Measurements from ENCODE around the gene OTOP1. TPM values are rescaled to one million over a fixed set of nuclear protein-coding genes. Genes with fewer than 3 reads are reported as not detected.
"Not testable (repeated sequence)": the region's sequence is repeated elsewhere in the genome, so short reads cannot be mapped to it uniquely, and the experiment has no call there.

Gene OTOP1
- total and polyA plus RNA-seq, 2 experiments from 2014 or later, result not detected

GRCh38 chr4:4195354-4195753 lies 31.4 kb downstream of the OTOP1 start:
- no peaks in the 10 kb centered on the region for H3K36me3 Mint-ChIP-seq (ENCODE audit: low read depth)

DNA sequence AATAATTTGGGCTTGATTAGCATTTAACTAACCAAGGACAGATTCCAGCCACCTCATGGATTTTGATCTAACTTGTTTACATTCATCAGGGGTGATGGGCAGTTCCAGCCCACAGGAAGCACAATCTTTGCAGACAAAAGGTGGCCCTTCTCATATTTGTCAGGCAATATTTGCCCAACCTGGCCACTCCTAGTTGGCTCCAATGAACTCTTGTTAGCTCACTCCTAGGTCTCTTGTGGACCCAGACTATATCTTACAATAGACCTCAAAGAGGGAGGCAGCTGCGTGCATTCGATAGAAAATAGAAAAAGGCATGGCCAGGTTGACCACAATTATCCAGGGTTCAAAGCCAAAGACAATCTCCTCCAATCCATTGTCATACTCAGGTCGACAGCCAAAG lies 38.2 kb downstream of the OTOP1 start:
- not testable (repeated sequence) for H3F3A ChIP-seq (replicated peaks; ENCODE audit: low read depth)

More at GRCh38 chr4:4195354-4195753, 31.4 kb downstream of the OTOP1 start:
- peaks cover 3% of the 10 kb centered on the region; the same call in 1 of the 3 replicates for H3K4me1 Mint-ChIP-seq
- Histone ChIP-seq H3K4me2 (no peak overlapping the region), H3K9me2 (ENCODE audit: insufficient read depth) (no peaks in the 10 kb centered on the region), H3K79me2 (replicated peaks; ENCODE audit: insufficient read depth) (no peaks in the 10 kb centered on the region), H2AFZ (no peak overlapping the region), H3K36me3 (ENCODE audit: insufficient read depth) (no peaks in the 10 kb centered on the region), H3K4me3 (no peak overlapping the region), H3F3A (replicated peaks; ENCODE audit: low read depth) (no peaks in the 10 kb centered on the region), H3K4me1 (ENCODE audit: insufficient read depth) (no peaks in the 10 kb centered on the region), H4K20me1 (replicated peaks; ENCODE audit: insufficient read depth) (no peaks in the 10 kb centered on the region), H3K27ac (ENCODE audit: low read depth) (no peak overlapping the region), H3K27me3 (ENCODE audit: insufficient read depth) (no peaks in the 10 kb centered on the region)
- H3K27ac Mint-ChIP-seq, result no peak overlapping the region
- peaks cover 8% of the 10 kb centered on the region for H3K27me3 Mint-ChIP-seq (ENCODE audit: insufficient read depth, low read depth, poor library complexity)
- no peak overlapping the region for H3K4me3 Mint-ChIP-seq
- no peak for ATAC-seq
- no peak for TF ChIP-seq JUNB (IDR thresholded peaks at IDR 0.05; ENCODE audit: unreplicated experiment)
- no peak for TF ChIP-seq CREB1 (CRISPR knock-in tag; IDR thresholded peaks at IDR 0.05; ENCODE audit: low read depth)
- no peak for TF ChIP-seq NANOG (IDR thresholded peaks at IDR 0.05; ENCODE audit: borderline replicate concordance)
- TF ChIP-seq EZH2 (IDR thresholded peaks at IDR 0.05; ENCODE audit: low read depth, unreplicated experiment), result no peak
- TF ChIP-seq, protein P1, sequence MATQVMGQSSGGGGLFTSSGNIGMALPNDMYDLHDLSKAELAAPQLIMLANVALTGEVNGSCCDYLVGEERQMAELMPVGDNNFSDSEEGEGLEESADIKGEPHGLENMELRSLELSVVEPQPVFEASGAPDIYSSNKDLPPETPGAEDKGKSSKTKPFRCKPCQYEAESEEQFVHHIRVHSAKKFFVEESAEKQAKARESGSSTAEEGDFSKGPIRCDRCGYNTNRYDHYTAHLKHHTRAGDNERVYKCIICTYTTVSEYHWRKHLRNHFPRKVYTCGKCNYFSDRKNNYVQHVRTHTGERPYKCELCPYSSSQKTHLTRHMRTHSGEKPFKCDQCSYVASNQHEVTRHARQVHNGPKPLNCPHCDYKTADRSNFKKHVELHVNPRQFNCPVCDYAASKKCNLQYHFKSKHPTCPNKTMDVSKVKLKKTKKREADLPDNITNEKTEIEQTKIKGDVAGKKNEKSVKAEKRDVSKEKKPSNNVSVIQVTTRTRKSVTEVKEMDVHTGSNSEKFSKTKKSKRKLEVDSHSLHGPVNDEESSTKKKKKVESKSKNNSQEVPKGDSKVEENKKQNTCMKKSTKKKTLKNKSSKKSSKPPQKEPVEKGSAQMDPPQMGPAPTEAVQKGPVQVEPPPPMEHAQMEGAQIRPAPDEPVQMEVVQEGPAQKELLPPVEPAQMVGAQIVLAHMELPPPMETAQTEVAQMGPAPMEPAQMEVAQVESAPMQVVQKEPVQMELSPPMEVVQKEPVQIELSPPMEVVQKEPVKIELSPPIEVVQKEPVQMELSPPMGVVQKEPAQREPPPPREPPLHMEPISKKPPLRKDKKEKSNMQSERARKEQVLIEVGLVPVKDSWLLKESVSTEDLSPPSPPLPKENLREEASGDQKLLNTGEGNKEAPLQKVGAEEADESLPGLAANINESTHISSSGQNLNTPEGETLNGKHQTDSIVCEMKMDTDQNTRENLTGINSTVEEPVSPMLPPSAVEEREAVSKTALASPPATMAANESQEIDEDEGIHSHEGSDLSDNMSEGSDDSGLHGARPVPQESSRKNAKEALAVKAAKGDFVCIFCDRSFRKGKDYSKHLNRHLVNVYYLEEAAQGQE (IDR thresholded peaks at IDR 0.05; ENCODE audit: unreplicated experiment), result no peak
- no peak for TF ChIP-seq EZH2phosphoT487 (IDR thresholded peaks at IDR 0.05; ENCODE audit: unreplicated experiment)
- H3K9me3 Mint-ChIP-seq, result peaks cover 6% of the 10 kb centered on the region; the same call in 2 of the 3 replicates
- DNase-seq (ENCODE audit: low spot score), result no peak

DNA sequence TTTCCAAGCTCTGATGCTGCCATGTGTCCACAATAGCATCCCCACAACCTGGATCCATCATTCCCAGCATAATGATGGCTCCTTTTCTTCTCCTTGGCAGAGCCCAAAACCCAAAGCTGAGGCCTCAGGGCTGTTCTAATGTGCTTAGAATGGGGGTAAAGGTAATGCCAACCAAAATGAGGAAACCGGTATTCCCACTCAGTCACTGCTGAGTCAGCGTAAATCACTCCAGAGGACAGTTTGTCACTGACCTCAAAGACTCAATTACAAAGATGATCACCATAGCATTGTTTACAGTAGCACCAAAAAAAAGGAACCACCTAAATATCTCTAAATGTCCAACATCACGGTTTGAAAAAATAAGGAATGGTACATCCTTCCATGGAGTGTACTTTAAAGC lies 41.2 kb downstream of the OTOP1 start:
- peaks cover 10% of the 10 kb centered on the region for H3K27me3 Mint-ChIP-seq (ENCODE audit: insufficient read depth, low read depth, poor library complexity)
- no peaks in the 10 kb centered on the region for H3K4me1 Mint-ChIP-seq
- Histone ChIP-seq H3K4me2 (no peak overlapping the region), H3K4me1 (ENCODE audit: insufficient read depth) (no peaks in the 10 kb centered on the region), H3K9me2 (ENCODE audit: insufficient read depth) (no peaks in the 10 kb centered on the region), H3K4me3 (no peak overlapping the region), H2AFZ (no peak overlapping the region), H3K36me3 (ENCODE audit: insufficient read depth) (no peaks in the 10 kb centered on the region), H3K27me3 (ENCODE audit: insufficient read depth) (no peaks in the 10 kb centered on the region), H3K79me2 (replicated peaks; ENCODE audit: insufficient read depth) (no peaks in the 10 kb centered on the region), H4K20me1 (replicated peaks; ENCODE audit: insufficient read depth) (no peaks in the 10 kb centered on the region), H3K27ac (ENCODE audit: low read depth) (no peak overlapping the region), H3F3A (replicated peaks; ENCODE audit: low read depth) (no peaks in the 10 kb centered on the region)
- no peak overlapping the region for H3K4me3 Mint-ChIP-seq
- no peak overlapping the region for H3K27ac Mint-ChIP-seq
- no peaks in the 10 kb centered on the region; the same call in 2 of the 3 replicates for H3K9me3 Mint-ChIP-seq
- DNase-seq (ENCODE audit: low spot score), result no peak
- no peak for ATAC-seq
- no peaks in the 10 kb centered on the region for H3K36me3 Mint-ChIP-seq (ENCODE audit: low read depth)
- no peak for TF ChIP-seq ZNF331 (CRISPR knock-in tag; IDR thresholded peaks at IDR 0.05; ENCODE audit: low read depth)
- TF ChIP-seq, protein P1 (IDR thresholded peaks at IDR 0.05; ENCODE audit: unreplicated experiment), result no peak

More for the DNA sequence above, 38.2 kb downstream of the OTOP1 start:
- H3K36me3 ChIP-seq (ENCODE audit: insufficient read depth); H3K27ac Mint-ChIP-seq; DNase-seq (ENCODE audit: low spot score); H3K4me3 Mint-ChIP-seq; H3K27ac ChIP-seq (ENCODE audit: low read depth); H3K36me3 Mint-ChIP-seq (ENCODE audit: low read depth); H3K4me1 ChIP-seq (ENCODE audit: insufficient read depth); H3K4me2 ChIP-seq; H3K27me3 Mint-ChIP-seq (ENCODE audit: insufficient read depth, low read depth, poor library complexity); H2AFZ ChIP-seq; H3K79me2 ChIP-seq (replicated peaks; ENCODE audit: insufficient read depth); H3K9me2 ChIP-seq (ENCODE audit: insufficient read depth); H3K27me3 ChIP-seq (ENCODE audit: insufficient read depth); H3K4me3 ChIP-seq; H3K9me3 Mint-ChIP-seq; ATAC-seq; H3K4me1 Mint-ChIP-seq; H4K20me1 ChIP-seq (replicated peaks; ENCODE audit: insufficient read depth): not testable (repeated sequence)
